Gastrocnemius medialis (tissue), 4 donors: ENCODE measurements around the gene NATD1. TPM values are rescaled to one million over a fixed set of nuclear protein-coding genes. Genes with fewer than 3 reads are reported as not detected.

Experiments
- ATAC-seq, 2 donors: fragments of 150-250 bp; one replicate each; pipeline ENCODE4 v1.9.1; 2016
- DNase-seq, 2 donors: peaks; one replicate each; pipeline ENCODE4 v3.0.0-alpha.2; 2019
- H3K27ac ChIP-seq, 4 donors: fragments of 200-600 bp; sonication (generic); 1 replicate in 1 of 4; 2 replicates in 3 of 4; pipeline ENCODE4 v1.5.1; 2016 to 2018; ENCODE audit warnings: mild to moderate bottlenecking in 2 of 4, moderate library complexity in 1 of 4
- H3K27me3 ChIP-seq, 3 donors: fragments of 200-600 bp; sonication (generic) in 2 of 3; 1 replicate in 1 of 3; 2 replicates in 2 of 3; pipeline versions ENCODE4 v1.5.1 to v1.6.0; 2016 to 2019; ENCODE audit warnings: mild to moderate bottlenecking in 1 of 3, moderate library complexity in 1 of 3
- H3K36me3 ChIP-seq, 2 donors: fragments of 200-600 bp; sonication (generic) in 1 of 2; one replicate each; pipeline ENCODE4 v1.5.1; 2017 to 2018
- H3K4me1 ChIP-seq, 2 donors: fragments of 200-600 bp; sonication (generic) in 1 of 2; one replicate each; pipeline ENCODE4 v1.5.1; 2016 to 2017; ENCODE audit warnings: mild to moderate bottlenecking in 2 of 2
- H3K4me3 ChIP-seq, 4 donors: fragments of 200-600 bp; sonication (generic) in 3 of 4; 1 replicate in 1 of 4; 2 replicates in 3 of 4; pipeline ENCODE4 v1.5.1; 2016 to 2019; ENCODE audit warnings: mild to moderate bottlenecking in 2 of 4
- H3K9me3 ChIP-seq, 3 donors: fragments of 200-600 bp; sonication (generic) in 2 of 3; 1 replicate in 1 of 3; 2 replicates in 2 of 3; pipeline ENCODE4 v1.5.1; 2016 to 2019
- POLR2A ChIP-seq, 2 donors: fragments of 450-650 bp; IDR thresholded peaks; one replicate each; pipeline ENCODE4 v1.6.1; 2017; ENCODE audit warnings: antibody characterized with exemption in 2 of 2, mild to moderate bottlenecking in 2 of 2, moderate library complexity in 2 of 2
- in situ Hi-C, 4 donors: fragments of 200-750 bp; cut with MboI; loops; one replicate each; pipeline versions ENCODE4 v1.15.0 to v1.8.0; 2017; ENCODE audit warnings: low sequenced_read_pairs in 4 of 4
- intact Hi-C: fragments of 100-400 bp; cut with DNase I; formaldehyde crosslinking; loops from one replicate; pipeline ENCODE4 v1.15.1; 2023; ENCODE audit warnings: low total_unique reads
- total RNA-seq, 4 donors: library from RNA; depleted of rRNA; stranded (reverse); fragments of >200 nt; gene quantifications; one replicate each; pipeline versions ENCODE4 v1.1.0 to v1.2.3, GENCODE V29; 2016
- TF ChIP-seq, protein P1 (sequence below), 5 experiments: fragments of 450-650 bp in 3 of 5; fragments of 200-600 bp in 2 of 5; sonication (generic) in 2 of 5; IDR thresholded peaks in 4 of 5; conservative IDR thresholded peaks in 1 of 5; 1 replicate in 4 of 5; 2 replicates in 1 of 5; pipeline ENCODE4 v1.5.1; 2016 to 2019; ENCODE audit warnings: antibody characterized with exemption in 5 of 5, mild to moderate bottlenecking in 3 of 5, moderate library complexity in 3 of 5

NATD1 gene
- total RNA-seq, 4 donors from 2014 or later = 10.1 to 21.2 (median 15.5) TPM

DNA sequence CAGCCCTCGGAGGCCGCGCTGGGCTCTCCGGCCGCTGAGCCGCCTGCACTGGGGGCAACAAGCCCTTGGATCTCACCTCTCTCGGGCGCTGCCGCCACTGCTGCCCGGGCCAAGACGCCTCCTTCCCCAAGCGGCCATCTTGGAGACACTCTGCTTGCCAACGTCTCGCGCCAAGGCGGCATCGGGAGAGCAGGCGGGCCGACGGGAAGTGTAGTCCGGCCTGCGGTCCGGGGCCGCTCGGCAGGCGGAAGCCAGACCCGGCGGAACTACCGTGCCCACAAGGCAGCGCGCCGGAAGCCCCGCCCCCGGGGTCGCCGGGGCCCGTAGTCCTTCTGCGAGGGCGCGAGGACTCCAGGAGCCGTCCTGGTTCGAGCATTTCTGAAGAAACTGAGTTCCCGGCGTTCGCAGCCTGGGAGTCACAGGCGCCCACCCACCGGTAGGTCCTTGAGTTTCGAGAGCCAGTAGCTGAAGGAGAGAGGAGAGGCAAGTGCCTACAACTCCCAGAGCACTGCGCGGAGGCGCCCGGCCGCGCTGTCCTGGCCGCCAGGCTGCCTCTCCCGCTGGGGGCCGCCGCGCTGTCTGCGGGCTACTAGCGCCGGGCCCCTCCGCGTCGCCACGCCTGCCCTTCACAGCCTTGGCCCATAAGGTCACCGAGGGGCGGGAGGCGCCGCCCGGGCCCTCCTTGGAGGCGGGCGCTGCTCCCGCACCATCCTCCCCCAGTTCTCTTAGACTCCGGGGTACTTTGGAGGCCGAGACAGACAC lies 39.0 kb downstream of the NATD1 start, which contains the start of gene TMEM11:
TMEM11 (minus strand) TSS at position 147 of the 762 bp plus-strand sequence; CDS start at position 138, 9 bp downstream.
- H3K4me1 ChIP-seq = peaks cover 57 to 58% of the 10 kb centered on the region in 2 donors
- H3K9me3 ChIP-seq = no peaks in the 10 kb centered on the region
- ATAC-seq = peak; percentile 51 to 57
- H3K27me3 ChIP-seq = no peaks in the 10 kb centered on the region
- H3K27ac ChIP-seq = peak within 1 kb of the TSS; percentile 92 to 98 (median 96)
- H3K36me3 ChIP-seq = no peaks in the 10 kb centered on the region
- peak; percentile 95 for DNase-seq
- in situ Hi-C loops (loop anchor here in 1 of 4 donors (10.0 kb wide), 1 partner anchor 89 kb away; the partner anchor contains the start of gene DHRS7B), intact Hi-C loops (loop anchor here (1.0 to 5.0 kb wide), 4 partner anchors 29 to 172 kb away; partner anchors contain the start of genes DHRS7B and USP22)
- TF ChIP-seq, protein P1, sequence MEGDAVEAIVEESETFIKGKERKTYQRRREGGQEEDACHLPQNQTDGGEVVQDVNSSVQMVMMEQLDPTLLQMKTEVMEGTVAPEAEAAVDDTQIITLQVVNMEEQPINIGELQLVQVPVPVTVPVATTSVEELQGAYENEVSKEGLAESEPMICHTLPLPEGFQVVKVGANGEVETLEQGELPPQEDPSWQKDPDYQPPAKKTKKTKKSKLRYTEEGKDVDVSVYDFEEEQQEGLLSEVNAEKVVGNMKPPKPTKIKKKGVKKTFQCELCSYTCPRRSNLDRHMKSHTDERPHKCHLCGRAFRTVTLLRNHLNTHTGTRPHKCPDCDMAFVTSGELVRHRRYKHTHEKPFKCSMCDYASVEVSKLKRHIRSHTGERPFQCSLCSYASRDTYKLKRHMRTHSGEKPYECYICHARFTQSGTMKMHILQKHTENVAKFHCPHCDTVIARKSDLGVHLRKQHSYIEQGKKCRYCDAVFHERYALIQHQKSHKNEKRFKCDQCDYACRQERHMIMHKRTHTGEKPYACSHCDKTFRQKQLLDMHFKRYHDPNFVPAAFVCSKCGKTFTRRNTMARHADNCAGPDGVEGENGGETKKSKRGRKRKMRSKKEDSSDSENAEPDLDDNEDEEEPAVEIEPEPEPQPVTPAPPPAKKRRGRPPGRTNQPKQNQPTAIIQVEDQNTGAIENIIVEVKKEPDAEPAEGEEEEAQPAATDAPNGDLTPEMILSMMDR (IDR thresholded peaks at IDR 0.05 in 4 of 5, conservative IDR thresholded peaks at IDR 0.05 in 1 of 5) = peak in 2 of 5 experiments; percentile 15 to 34
- peak; percentile 84 to 93 for TF ChIP-seq POLR2A (IDR thresholded peaks at IDR 0.05)
- H3K4me3 ChIP-seq = peak within 1 kb of the TSS; percentile 80 to 99 (median 93)

- intact Hi-C loops = loop anchor here (1.0 to 5.0 kb wide), 5 partner anchors 29 to 171 kb away; partner anchors contain the start of genes DHRS7B and USP22
- Histone ChIP-seq H3K4me1 (peaks cover 63 to 64% of the 10 kb centered on the region in 2 donors), H3K36me3 (no peaks in the 10 kb centered on the region), H3K27me3 (no peaks in the 10 kb centered on the region), H3K9me3 (no peaks in the 10 kb centered on the region), H3K27ac (peak overlapping the region; percentile 92 to 98 (median 96)), H3K4me3 (peak overlapping the region; percentile 80 to 99 (median 93))
- in situ Hi-C loops = loop anchor here in 1 of 4 donors (10.0 kb wide), 1 partner anchor 89 kb away; the partner anchor contains the start of gene DHRS7B
- no peak for DNase-seq
- ATAC-seq = peak; percentile 1 to 2
- TF ChIP-seq, protein P1 (IDR thresholded peaks at IDR 0.05 in 4 of 5, conservative IDR thresholded peaks at IDR 0.05 in 1 of 5) = no peak
- TF ChIP-seq POLR2A (IDR thresholded peaks at IDR 0.05) = no peak
Observed at GRCh38 chr17:21213638-21214014, 39.6 kb downstream of the NATD1 start.

- Histone ChIP-seq H3K4me1 (peaks cover 64 to 65% of the 10 kb centered on the region in 2 donors), H3K9me3 (no peaks in the 10 kb centered on the region), H3K36me3 (no peaks in the 10 kb centered on the region), H3K4me3 (peak overlapping the region; percentile 80 to 99 (median 93)), H3K27me3 (no peaks in the 10 kb centered on the region), H3K27ac (peak overlapping the region; percentile 92 to 98 (median 96))
- DNase-seq = no peak
- intact Hi-C loops = loop anchor here (2.0 to 5.0 kb wide), 2 partner anchors 38 to 171 kb away; partner anchors contain the start of gene USP22
- in situ Hi-C loops = loop anchor here in 1 of 4 donors (10.0 kb wide), 1 partner anchor 88 kb away; the partner anchor contains the start of gene DHRS7B
- TF ChIP-seq, protein P1 (IDR thresholded peaks at IDR 0.05 in 4 of 5, conservative IDR thresholded peaks at IDR 0.05 in 1 of 5) = no peak
- no peak for TF ChIP-seq POLR2A (IDR thresholded peaks at IDR 0.05)
- ATAC-seq = no peak
Observed at GRCh38 chr17:21212826-21213637, 40.2 kb downstream of the NATD1 start.

DNA sequence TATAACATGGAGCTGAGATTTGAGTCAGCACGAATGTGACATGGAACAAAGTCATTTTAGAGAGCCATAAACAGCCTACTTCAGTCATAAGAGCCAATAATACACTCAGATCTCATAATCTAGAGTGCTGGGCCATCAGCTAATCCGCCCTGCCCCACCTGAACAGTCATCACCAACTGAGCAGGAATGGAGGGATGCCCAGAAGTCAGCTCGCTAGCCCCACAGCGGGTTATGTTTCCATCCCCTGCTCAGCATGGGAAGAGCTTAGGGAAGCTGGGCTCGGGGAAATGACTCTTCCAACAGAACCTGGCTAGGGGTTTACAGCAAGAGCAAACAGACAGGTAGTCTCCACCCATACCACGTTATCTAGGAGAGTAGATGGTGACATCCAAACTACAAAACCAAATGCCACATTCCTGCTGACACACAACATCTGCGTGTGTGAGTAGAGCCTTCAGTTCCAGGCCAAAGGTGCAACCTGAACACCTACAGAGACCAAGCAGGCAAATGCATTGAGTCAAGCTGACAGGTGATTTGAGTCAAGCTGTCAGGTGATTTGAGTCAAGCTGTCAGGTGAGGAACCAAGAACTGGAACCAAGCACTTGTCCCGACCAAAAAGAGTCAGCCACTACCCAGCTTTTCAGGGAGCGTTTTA lies 41.3 kb downstream of the NATD1 start:
- peak overlapping the region; percentile 92 to 98 (median 96) for H3K27ac ChIP-seq
- H3K4me1 ChIP-seq = peaks cover 68 to 73% of the 10 kb centered on the region in 2 donors
- TF ChIP-seq POLR2A (IDR thresholded peaks at IDR 0.05) = peak; percentile 25 to 43
- TF ChIP-seq, protein P1 (IDR thresholded peaks at IDR 0.05 in 4 of 5, conservative IDR thresholded peaks at IDR 0.05 in 1 of 5) = no peak
- H3K4me3 ChIP-seq = peak overlapping the region; percentile 80 to 99 (median 93)
- H3K9me3 ChIP-seq = no peaks in the 10 kb centered on the region
- H3K36me3 ChIP-seq = peaks cover 0 to 2% of the 10 kb centered on the region in 2 donors
- intact Hi-C loops = loop anchor here (2.0 to 5.0 kb wide), 3 partner anchors 39 to 170 kb away; partner anchors contain the start of gene USP22
- no peaks in the 10 kb centered on the region for H3K27me3 ChIP-seq
- ATAC-seq = peak; percentile 25 to 32
- in situ Hi-C loops = loop anchor here in 1 of 4 donors (10.0 kb wide), 1 partner anchor 87 kb away; the partner anchor contains the start of gene DHRS7B
- peak; percentile 78 to 87 for DNase-seq
